Tibial nerve (tissue), 4 donors: Measurements from ENCODE around the gene HNF1B. TPM values are rescaled to one million over a fixed set of nuclear protein-coding genes. Genes with fewer than 3 reads are reported as not detected.
"Not testable (repeated sequence)": the region's sequence is repeated elsewhere in the genome, so short reads cannot be mapped to it uniquely, and the experiment has no call there.

Experiments
- DNase-seq, 2 donors: peaks; one replicate each; pipeline ENCODE4 v3.0.0-alpha.2; 2019; ENCODE audit warnings: low spot score in 2 of 2
- H3K27ac ChIP-seq, 4 donors: fragments of 200-600 bp; sonication (generic) in 3 of 4; one replicate each; pipeline ENCODE4 v1.5.1; 2017 to 2019; ENCODE audit warnings: mild to moderate bottlenecking in 1 of 4
- H3K27me3 ChIP-seq, 2 donors: fragments of 200-600 bp; sonication (generic) in 1 of 2; one replicate each; pipeline versions ENCODE4 v1.5.1 to v1.6.0; 2017 to 2019
- H3K36me3 ChIP-seq, 3 donors: fragments of 200-600 bp; sonication (generic); one replicate each; pipeline ENCODE4 v1.5.1; 2018 to 2019
- H3K4me1 ChIP-seq, 4 donors: fragments of 200-600 bp; sonication (generic) in 3 of 4; one replicate each; pipeline ENCODE4 v1.5.1; 2017 to 2019
- H3K4me3 ChIP-seq, 4 donors: fragments of 200-600 bp; sonication (generic) in 3 of 4; one replicate each; pipeline ENCODE4 v1.5.1; 2017 to 2019; ENCODE audit warnings: mild to moderate bottlenecking in 1 of 4, moderate library complexity in 1 of 4
- H3K9me3 ChIP-seq, 4 donors: fragments of 200-600 bp; sonication (generic) in 3 of 4; one replicate each; pipeline ENCODE4 v1.5.1; 2017 to 2019
- CTCF ChIP-seq, 5 experiments: fragments of 200-600 bp in 3 of 5; fragments of 450-650 bp in 2 of 5; sonication (generic) in 3 of 5; IDR thresholded peaks; one replicate each; pipeline ENCODE4 v1.5.1; 2016 to 2019; ENCODE audit warnings: antibody characterized with exemption in 5 of 5, mild to moderate bottlenecking in 3 of 5, moderate library complexity in 2 of 5
- EP300 ChIP-seq, 2 donors: sonication (generic); formaldehyde crosslinking; IDR thresholded peaks; one replicate each; pipeline ENCODE4 v1.6.1; 2017; ENCODE audit warnings: antibody characterized with exemption in 2 of 2, mild to moderate bottlenecking in 1 of 2
- POLR2A ChIP-seq, 2 donors: fragments of 450-650 bp; IDR thresholded peaks; one replicate each; pipeline ENCODE4 v1.6.1; 2017; ENCODE audit warnings: antibody characterized with exemption in 2 of 2, mild to moderate bottlenecking in 2 of 2, moderate library complexity in 2 of 2
- WGBS, 2 donors: methylation state at CpG; one replicate each; pipeline ENCODE4 v1.1.5; 2018; 5-methylcytosine and 5-hydroxymethylcytosine counted together
- total RNA-seq, 4 donors: library from RNA; depleted of rRNA; stranded (reverse); fragments of >200 nt; gene quantifications; one replicate each; pipeline ENCODE4 v1.1.0, GENCODE V29; 2016

HNF1B gene
- total RNA-seq, 4 donors from 2014 or later = not detected

GRCh38 chr17:37789021-37789565, 44.2 kb upstream of the HNF1B start:
- WGBS, 2 donors = 41 to 47% methylated on average over 5 of the region's 5 CpGs
- H3K27ac ChIP-seq = no peak overlapping the region
- H3K9me3 ChIP-seq = peaks cover 0 to under 1% (median 0%) of the 10 kb centered on the region in 4 donors
- no peaks in the 10 kb centered on the region for H3K36me3 ChIP-seq
- H3K4me1 ChIP-seq = no peaks in the 10 kb centered on the region
- peaks cover 0 to 19% of the 10 kb centered on the region in 2 donors for H3K27me3 ChIP-seq
- TF ChIP-seq CTCF (IDR thresholded peaks at IDR 0.05) (no peak), POLR2A (IDR thresholded peaks at IDR 0.05) (no peak), EP300 (IDR thresholded peaks at IDR 0.05) (no peak)
- H3K4me3 ChIP-seq = no peak overlapping the region
- no peak for DNase-seq

- H3K27ac ChIP-seq = no peak overlapping the region
- 80 to 90% methylated on average over 1 of the region's 1 CpG for WGBS, 2 donors
- H3K27me3 ChIP-seq = peaks cover 0 to 19% of the 10 kb centered on the region in 2 donors
Measured at GRCh38 chr17:37788526-37788925, 43.7 kb upstream of the HNF1B start.

GRCh38 chr17:37787055-37787757, 42.3 kb upstream of the HNF1B start:
- TF ChIP-seq CTCF (IDR thresholded peaks at IDR 0.05) = no peak
- no peak for TF ChIP-seq POLR2A (IDR thresholded peaks at IDR 0.05)
- TF ChIP-seq EP300 (IDR thresholded peaks at IDR 0.05) = no peak
- peaks cover 0 to 8% (median 0%) of the 10 kb centered on the region in 4 donors for H3K9me3 ChIP-seq
- WGBS, 2 donors = 22 to 25% methylated on average over 8 of the region's 8 CpGs
- no peaks in the 10 kb centered on the region for H3K4me1 ChIP-seq
- H3K4me3 ChIP-seq = no peak overlapping the region
- no peak for DNase-seq
- no peaks in the 10 kb centered on the region for H3K36me3 ChIP-seq
- H3K27ac ChIP-seq = no peak overlapping the region
- peaks cover 0 to 19% of the 10 kb centered on the region in 2 donors for H3K27me3 ChIP-seq

More at GRCh38 chr17:37788526-37788925, 43.7 kb upstream of the HNF1B start:
- H3K4me1 ChIP-seq = no peaks in the 10 kb centered on the region
- TF ChIP-seq EP300 (IDR thresholded peaks at IDR 0.05) (no peak), POLR2A (IDR thresholded peaks at IDR 0.05) (no peak), CTCF (IDR thresholded peaks at IDR 0.05) (no peak)
- H3K9me3 ChIP-seq = peaks cover 0 to 6% (median 0%) of the 10 kb centered on the region in 4 donors
- no peak for DNase-seq
- no peak overlapping the region for H3K4me3 ChIP-seq
- no peaks in the 10 kb centered on the region for H3K36me3 ChIP-seq

GRCh38 chr17:37786481-37786880, 41.6 kb upstream of the HNF1B start:
- peaks cover 0 to 19% of the 10 kb centered on the region in 2 donors for H3K27me3 ChIP-seq
- WGBS, 2 donors = 71 to 90% methylated on average over 2 of the region's 2 CpGs
- no peaks in the 10 kb centered on the region for H3K36me3 ChIP-seq
- H3K9me3 ChIP-seq = peaks cover 0 to 8% (median 0%) of the 10 kb centered on the region in 4 donors
- TF ChIP-seq POLR2A (IDR thresholded peaks at IDR 0.05) (no peak), CTCF (IDR thresholded peaks at IDR 0.05) (no peak), EP300 (IDR thresholded peaks at IDR 0.05) (no peak)
- no peak for DNase-seq
- H3K4me3 ChIP-seq = no peak overlapping the region
- H3K27ac ChIP-seq = no peak overlapping the region
- no peaks in the 10 kb centered on the region for H3K4me1 ChIP-seq

GRCh38 chr17:37782460-37782859, 37.6 kb upstream of the HNF1B start:
- H3K9me3 ChIP-seq, H3K4me3 ChIP-seq, H3K27ac ChIP-seq, H3K4me1 ChIP-seq, H3K36me3 ChIP-seq, DNase-seq, H3K27me3 ChIP-seq: not testable (repeated sequence)
- WGBS, 2 donors = 69 to 71% methylated on average over 1 of the region's 1 CpG
